Mononuclear cell (primary cell): ENCODE measurements around the gene ELMO3. TPM values are rescaled to one million over a fixed set of nuclear protein-coding genes. Genes with fewer than 3 reads are reported as not detected.

ENCODE experiments used
- H3K27me3 ChIP-seq: 2 replicates; pipeline ENCODE4 v1.6.0; 2011; ENCODE audit warnings: low read length, control low read depth; ENCODE audit not compliant: insufficient read depth
- H3K4me1 ChIP-seq: 2 replicates; pipeline ENCODE4 v1.5.1; 2011; ENCODE audit warnings: mild to moderate bottlenecking, low read length, control low read depth; ENCODE audit not compliant: insufficient read depth
- H3K4me3 ChIP-seq: 2 replicates; pipeline ENCODE4 v1.5.1; 2011; ENCODE audit warnings: mild to moderate bottlenecking, low read length, moderate library complexity
- H3K9me3 ChIP-seq: 2 replicates; pipeline ENCODE4 v1.5.1; 2011; ENCODE audit warnings: low read depth, mild to moderate bottlenecking, control low read depth, low read length
- total RNA-seq: library from RNA; depleted of rRNA; stranded (reverse); fragments of >200 nt; gene quantifications from one replicate; pipeline ENCODE4 v1.2.3, GENCODE V29; 2012

ELMO3 gene
- total RNA-seq = 0.31 TPM

GRCh38 chr16:67199011-67199807 is at the start of gene ELMO3:
TSS of gene ELMO3 (plus strand) at chr16:67199131. CDS start at chr16:67199327, 196 bp downstream.
- Histone ChIP-seq H3K27me3 (no peaks in the 10 kb centered on the region), H3K9me3 (no peaks in the 10 kb centered on the region), H3K4me3 (no peak within 1 kb of the TSS), H3K4me1 (peaks cover 2% of the 10 kb centered on the region)

- H3K27me3 ChIP-seq = peaks cover 21% of the 10 kb centered on the region
- peaks cover 16% of the 10 kb centered on the region for H3K4me1 ChIP-seq
- no peaks in the 10 kb centered on the region for H3K9me3 ChIP-seq
- H3K4me3 ChIP-seq = no peak overlapping the region
Measured at GRCh38 chr16:67149276-67150046, 49.5 kb upstream of the ELMO3 start.

- Histone ChIP-seq H3K27me3 (peaks cover 21% of the 10 kb centered on the region), H3K4me3 (peak overlapping the region; percentile 30)
Measured at GRCh38 chr16:67150047-67150832, 48.7 kb upstream of the ELMO3 start.

GRCh38 chr16:67150833-67151396 is 48.0 kb upstream of the ELMO3 start, which contains the start of gene B3GNT9:
TSS of gene B3GNT9 (minus strand) at chr16:67150998. CDS start at chr16:67150485, 513 bp downstream.
- Histone ChIP-seq H3K4me3 (peak within 1 kb of the TSS; percentile 30), H3K9me3 (no peaks in the 10 kb centered on the region), H3K27me3 (peaks cover 21% of the 10 kb centered on the region), H3K4me1 (peaks cover 29% of the 10 kb centered on the region)

More at GRCh38 chr16:67150047-67150832, 48.7 kb upstream of the ELMO3 start:
- Histone ChIP-seq H3K4me1 (peaks cover 22% of the 10 kb centered on the region), H3K9me3 (no peaks in the 10 kb centered on the region)

DNA sequence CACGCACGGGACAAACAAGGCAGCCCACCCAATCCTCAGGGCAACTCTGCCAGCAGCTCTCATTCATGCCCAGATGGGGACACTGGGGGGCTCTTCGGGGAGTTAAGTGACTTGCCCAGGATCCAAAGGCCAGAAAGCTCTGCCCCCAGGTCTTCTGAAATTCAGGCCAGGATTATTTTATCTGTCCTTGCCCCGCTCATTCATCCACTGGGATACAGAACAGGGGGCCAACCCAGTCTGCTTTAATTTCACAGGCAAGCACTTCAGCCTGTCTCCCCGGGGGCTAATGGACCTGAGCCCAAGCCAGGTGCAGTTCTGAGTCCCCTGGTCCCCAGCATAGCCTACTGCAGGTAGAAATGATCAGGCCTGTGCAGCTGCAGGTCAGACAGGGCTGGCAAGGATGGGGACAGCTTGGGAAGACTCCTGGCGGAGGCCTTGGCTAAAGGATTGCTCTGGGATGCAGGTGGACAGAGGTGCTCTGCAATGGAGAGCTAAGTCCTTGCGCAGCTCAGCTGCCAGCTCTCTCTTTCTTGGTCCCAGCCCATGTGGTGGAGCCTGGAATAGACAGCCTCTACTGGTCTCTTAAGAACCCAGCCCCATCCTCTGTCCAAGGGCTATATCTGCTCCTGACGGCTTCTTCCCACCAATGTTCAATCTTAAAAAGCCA is 47.4 kb upstream of the ELMO3 start:
- H3K27me3 ChIP-seq = peaks cover 21% of the 10 kb centered on the region

DNA sequence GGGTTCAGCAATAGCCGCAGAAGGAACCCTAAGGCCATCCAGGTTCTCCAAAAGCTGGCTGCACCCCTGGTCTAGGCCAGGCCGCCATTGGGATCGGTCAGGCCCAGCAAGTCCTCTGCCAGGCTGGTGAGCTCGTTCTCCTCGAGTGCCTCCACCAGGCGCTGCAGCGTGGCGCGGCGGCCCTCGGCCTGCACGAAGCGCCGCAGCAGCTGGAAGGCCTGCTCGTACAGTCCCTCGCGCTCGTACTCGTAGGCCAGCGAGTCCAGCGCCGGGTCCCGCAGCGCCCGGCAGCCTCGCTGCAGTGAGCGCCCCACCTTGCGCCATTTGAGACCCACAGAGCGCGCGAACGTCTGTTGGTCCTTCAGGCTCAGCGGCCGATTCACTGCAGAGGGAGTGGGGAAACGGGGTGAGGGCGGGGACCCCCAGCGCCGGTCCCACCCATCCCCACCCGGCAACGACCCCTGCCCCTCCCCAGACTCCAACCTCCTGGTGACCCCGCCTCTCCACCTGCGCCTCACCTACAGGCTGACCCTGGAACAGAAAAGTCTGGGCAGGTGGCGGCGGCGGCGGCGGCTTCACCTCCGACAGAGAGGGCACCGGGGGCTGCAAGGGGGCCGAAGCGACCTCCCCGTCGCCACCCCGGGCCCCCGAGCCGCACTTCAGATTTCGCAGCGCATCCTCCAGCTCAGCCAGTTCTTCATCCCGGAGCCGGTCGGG is 44.2 kb upstream of the ELMO3 start:
- H3K4me1 ChIP-seq = peaks cover 64% of the 10 kb centered on the region
- H3K4me3 ChIP-seq = no peak overlapping the region
- H3K27me3 ChIP-seq = peaks cover 17% of the 10 kb centered on the region
- no peaks in the 10 kb centered on the region for H3K9me3 ChIP-seq

More for the DNA sequence above, 47.4 kb upstream of the ELMO3 start:
- H3K9me3 ChIP-seq = no peaks in the 10 kb centered on the region
- no peak overlapping the region for H3K4me3 ChIP-seq
- H3K4me1 ChIP-seq = peaks cover 35% of the 10 kb centered on the region

GRCh38 chr16:67155295-67156142 is 43.4 kb upstream of the ELMO3 start:
- peaks cover 62% of the 10 kb centered on the region for H3K4me1 ChIP-seq
- H3K4me3 ChIP-seq = no peak overlapping the region
- H3K27me3 ChIP-seq = peaks cover 15% of the 10 kb centered on the region

DNA sequence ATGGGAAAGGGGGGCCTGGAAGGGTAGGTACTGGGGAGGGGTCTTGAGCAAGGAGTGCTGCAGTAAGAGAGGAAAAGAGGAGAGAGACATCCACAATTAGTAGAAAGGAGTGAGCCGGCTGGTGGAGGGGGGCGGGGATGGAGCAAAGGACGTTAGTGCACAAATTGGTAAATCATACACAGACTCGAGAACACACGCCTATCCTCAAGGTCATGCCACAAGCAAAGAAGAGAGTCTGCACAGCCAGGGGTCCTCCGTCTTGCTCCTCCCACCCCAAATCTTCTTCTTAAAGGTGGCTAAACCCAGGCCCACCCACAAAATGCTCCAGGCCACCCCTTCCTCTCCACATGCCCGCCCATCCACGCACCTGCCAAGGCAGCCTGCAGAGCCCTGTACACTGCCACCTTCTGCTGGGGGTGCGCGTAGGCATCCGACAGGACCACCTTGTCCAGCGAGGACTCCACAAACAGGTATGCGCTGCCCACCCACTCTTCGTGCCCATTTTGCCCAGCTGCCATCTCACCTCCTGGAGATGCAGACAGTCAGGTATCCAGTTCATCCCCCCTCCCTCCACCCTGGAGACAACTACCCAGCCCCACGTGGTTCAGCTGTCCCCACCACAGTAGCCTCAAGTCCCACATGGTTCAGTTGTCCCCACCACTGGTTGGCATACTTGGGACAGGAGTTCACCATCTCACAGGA is 42.6 kb upstream of the ELMO3 start:
- H3K4me3 ChIP-seq = no peak overlapping the region
- no peaks in the 10 kb centered on the region for H3K9me3 ChIP-seq
- peaks cover 10% of the 10 kb centered on the region for H3K27me3 ChIP-seq
- H3K4me1 ChIP-seq = peaks cover 63% of the 10 kb centered on the region

More at GRCh38 chr16:67155295-67156142, 43.4 kb upstream of the ELMO3 start:
- no peaks in the 10 kb centered on the region for H3K9me3 ChIP-seq

GRCh38 chr16:67157106-67157748 is 41.7 kb upstream of the ELMO3 start:
- Histone ChIP-seq H3K9me3 (no peaks in the 10 kb centered on the region), H3K4me3 (no peak overlapping the region), H3K4me1 (peaks cover 70% of the 10 kb centered on the region), H3K27me3 (peaks cover 11% of the 10 kb centered on the region)

- H3K4me3 ChIP-seq = no peak overlapping the region
- no peaks in the 10 kb centered on the region for H3K9me3 ChIP-seq
- H3K4me1 ChIP-seq = peaks cover 78% of the 10 kb centered on the region
- H3K27me3 ChIP-seq = peaks cover 20% of the 10 kb centered on the region
Measured at GRCh38 chr16:67157892-67158635, 40.9 kb upstream of the ELMO3 start.

- Histone ChIP-seq H3K4me1 (peaks cover 87% of the 10 kb centered on the region), H3K4me3 (peak overlapping the region; percentile 94), H3K9me3 (no peaks in the 10 kb centered on the region), H3K27me3 (peaks cover 28% of the 10 kb centered on the region)
Measured at GRCh38 chr16:67158637-67159600, 40.0 kb upstream of the ELMO3 start.
